Gastroesophageal sphincter (tissue), 3 donors: ENCODE data around the gene ICA1.

ENCODE experiments used
- POLR2A ChIP-seq, 2 donors: fragments of 450-650 bp; IDR thresholded peaks; one replicate each; pipeline ENCODE4 v1.6.1; 2017; ENCODE audit warnings: antibody characterized with exemption in 2 of 2, mild to moderate bottlenecking in 2 of 2, moderate library complexity in 1 of 2
- TF ChIP-seq, protein P1 (sequence below), 4 experiments: fragments of 200-600 bp in 2 of 4; fragments of 450-650 bp in 2 of 4; sonication (generic) in 1 of 4; IDR thresholded peaks; one replicate each; pipeline ENCODE4 v1.5.1; 2017 to 2019; ENCODE audit warnings: antibody characterized with exemption in 4 of 4, mild to moderate bottlenecking in 2 of 4, moderate library complexity in 2 of 4

DNA sequence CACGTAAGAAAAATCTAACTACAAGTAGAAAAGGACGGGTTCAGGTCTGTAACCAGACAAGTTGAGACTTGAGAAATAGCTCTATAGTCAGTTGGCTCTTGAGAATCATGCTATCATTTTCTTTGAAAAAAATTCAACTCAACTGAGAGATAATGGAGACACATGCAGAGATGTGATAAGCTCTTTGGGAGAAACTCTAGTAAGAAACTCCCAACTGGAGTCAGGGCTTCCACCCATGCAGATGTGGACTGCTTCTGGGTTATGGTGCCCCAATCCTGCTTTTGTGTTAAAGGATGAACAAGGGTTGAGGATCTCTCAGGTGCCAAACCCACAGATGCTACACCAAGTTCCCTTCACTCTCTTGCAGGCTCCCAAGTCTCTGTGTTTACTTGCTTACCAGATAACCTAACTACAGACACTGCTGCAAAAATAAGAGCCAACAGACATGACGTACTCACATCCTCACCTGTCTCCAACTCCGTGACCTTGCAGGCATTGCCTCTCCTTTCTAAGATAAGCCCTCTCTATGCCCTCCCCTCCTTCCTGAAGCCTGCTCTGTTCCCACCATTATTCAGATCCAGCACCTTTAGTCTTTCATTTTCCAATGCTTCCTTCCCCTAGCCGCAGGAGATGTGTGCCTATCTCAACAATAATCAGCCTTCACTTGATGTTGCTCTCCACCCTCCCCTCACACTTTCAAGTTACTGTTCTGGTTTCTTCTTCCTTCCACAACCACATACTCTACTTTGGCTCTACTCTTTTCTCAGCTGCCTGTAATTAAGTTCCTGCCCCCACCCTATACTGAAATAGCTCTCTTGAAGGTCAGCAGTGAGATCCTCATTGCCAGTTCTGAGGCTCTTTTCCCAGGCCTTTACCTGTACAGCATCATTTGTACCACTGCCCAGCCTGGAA, 130.0 kb downstream of the ICA1 start:
- no peak for TF ChIP-seq POLR2A (IDR thresholded peaks at IDR 0.05)
- TF ChIP-seq, protein P1, sequence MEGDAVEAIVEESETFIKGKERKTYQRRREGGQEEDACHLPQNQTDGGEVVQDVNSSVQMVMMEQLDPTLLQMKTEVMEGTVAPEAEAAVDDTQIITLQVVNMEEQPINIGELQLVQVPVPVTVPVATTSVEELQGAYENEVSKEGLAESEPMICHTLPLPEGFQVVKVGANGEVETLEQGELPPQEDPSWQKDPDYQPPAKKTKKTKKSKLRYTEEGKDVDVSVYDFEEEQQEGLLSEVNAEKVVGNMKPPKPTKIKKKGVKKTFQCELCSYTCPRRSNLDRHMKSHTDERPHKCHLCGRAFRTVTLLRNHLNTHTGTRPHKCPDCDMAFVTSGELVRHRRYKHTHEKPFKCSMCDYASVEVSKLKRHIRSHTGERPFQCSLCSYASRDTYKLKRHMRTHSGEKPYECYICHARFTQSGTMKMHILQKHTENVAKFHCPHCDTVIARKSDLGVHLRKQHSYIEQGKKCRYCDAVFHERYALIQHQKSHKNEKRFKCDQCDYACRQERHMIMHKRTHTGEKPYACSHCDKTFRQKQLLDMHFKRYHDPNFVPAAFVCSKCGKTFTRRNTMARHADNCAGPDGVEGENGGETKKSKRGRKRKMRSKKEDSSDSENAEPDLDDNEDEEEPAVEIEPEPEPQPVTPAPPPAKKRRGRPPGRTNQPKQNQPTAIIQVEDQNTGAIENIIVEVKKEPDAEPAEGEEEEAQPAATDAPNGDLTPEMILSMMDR (IDR thresholded peaks at IDR 0.05) = no peak
